ENCODE measurements around the gene STX4. TPM values are rescaled to one million over a fixed set of nuclear protein-coding genes. Genes with fewer than 3 reads are reported as not detected.

Gene STX4
- total and polyA plus RNA-seq, 9 of the 15 experiments (the other 6 are each of a cell fraction or from before 2014, with no cell fraction given): 3.2 to 48.0 (median 21.5) TPM

- TF ChIP-seq, protein P1, sequence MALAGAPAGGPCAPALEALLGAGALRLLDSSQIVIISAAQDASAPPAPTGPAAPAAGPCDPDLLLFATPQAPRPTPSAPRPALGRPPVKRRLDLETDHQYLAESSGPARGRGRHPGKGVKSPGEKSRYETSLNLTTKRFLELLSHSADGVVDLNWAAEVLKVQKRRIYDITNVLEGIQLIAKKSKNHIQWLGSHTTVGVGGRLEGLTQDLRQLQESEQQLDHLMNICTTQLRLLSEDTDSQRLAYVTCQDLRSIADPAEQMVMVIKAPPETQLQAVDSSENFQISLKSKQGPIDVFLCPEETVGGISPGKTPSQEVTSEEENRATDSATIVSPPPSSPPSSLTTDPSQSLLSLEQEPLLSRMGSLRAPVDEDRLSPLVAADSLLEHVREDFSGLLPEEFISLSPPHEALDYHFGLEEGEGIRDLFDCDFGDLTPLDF (CRISPR knock-in tag; IDR thresholded peaks at IDR 0.05): peak; percentile 74; the same call in 1 of the 2 replicates
- TF ChIP-seq CCAR2 (IDR thresholded peaks at IDR 0.05; ENCODE audit: low read depth, low read length) (no peak), RB1 (IDR thresholded peaks at IDR 0.05; ENCODE audit: low read depth) (no peak; the same call in 1 of the 2 replicates), ZNF140 (CRISPR knock-in tag; IDR thresholded peaks at IDR 0.05) (no peak), EWSR1 (IDR thresholded peaks at IDR 0.05; ENCODE audit: borderline replicate concordance, low read depth, partially characterized antibody) (no peak), ERF (CRISPR knock-in tag; IDR thresholded peaks at IDR 0.05) (0 out of 2 replicates have a peak, but pooled peaks have one; percentile 45), NR3C1 (CRISPR knock-in tag; IDR thresholded peaks at IDR 0.05) (no peak), OTX1 (CRISPR knock-in tag; IDR thresholded peaks at IDR 0.05) (peak; percentile 36; the same call in 1 of the 2 replicates), ZNF121 (CRISPR knock-in tag; conservative IDR thresholded peaks at IDR 0.05) (no peak), CBFA2T2 (conservative IDR thresholded peaks at IDR 0.05) (peak; percentile 97), ZNF561 (CRISPR knock-in tag; conservative IDR thresholded peaks at IDR 0.05) (no peak), KLF10 (CRISPR knock-in tag; IDR thresholded peaks at IDR 0.05) (no peak), LCOR (CRISPR knock-in tag; IDR thresholded peaks at IDR 0.05) (peak; percentile 99), SRSF3 (IDR thresholded peaks at IDR 0.05; ENCODE audit: insufficient read depth, low read length) (no peak), THAP7 (CRISPR knock-in tag; IDR thresholded peaks at IDR 0.05) (no peak)
- TF ChIP-seq, protein P2, sequence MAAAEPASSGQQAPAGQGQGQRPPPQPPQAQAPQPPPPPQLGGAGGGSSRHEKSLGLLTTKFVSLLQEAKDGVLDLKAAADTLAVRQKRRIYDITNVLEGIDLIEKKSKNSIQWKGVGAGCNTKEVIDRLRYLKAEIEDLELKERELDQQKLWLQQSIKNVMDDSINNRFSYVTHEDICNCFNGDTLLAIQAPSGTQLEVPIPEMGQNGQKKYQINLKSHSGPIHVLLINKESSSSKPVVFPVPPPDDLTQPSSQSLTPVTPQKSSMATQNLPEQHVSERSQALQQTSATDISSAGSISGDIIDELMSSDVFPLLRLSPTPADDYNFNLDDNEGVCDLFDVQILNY (CRISPR knock-in tag; IDR thresholded peaks at IDR 0.05): 0 out of 2 replicates have a peak, but pooled peaks have one; percentile 73
- TF ChIP-seq, protein P3, sequence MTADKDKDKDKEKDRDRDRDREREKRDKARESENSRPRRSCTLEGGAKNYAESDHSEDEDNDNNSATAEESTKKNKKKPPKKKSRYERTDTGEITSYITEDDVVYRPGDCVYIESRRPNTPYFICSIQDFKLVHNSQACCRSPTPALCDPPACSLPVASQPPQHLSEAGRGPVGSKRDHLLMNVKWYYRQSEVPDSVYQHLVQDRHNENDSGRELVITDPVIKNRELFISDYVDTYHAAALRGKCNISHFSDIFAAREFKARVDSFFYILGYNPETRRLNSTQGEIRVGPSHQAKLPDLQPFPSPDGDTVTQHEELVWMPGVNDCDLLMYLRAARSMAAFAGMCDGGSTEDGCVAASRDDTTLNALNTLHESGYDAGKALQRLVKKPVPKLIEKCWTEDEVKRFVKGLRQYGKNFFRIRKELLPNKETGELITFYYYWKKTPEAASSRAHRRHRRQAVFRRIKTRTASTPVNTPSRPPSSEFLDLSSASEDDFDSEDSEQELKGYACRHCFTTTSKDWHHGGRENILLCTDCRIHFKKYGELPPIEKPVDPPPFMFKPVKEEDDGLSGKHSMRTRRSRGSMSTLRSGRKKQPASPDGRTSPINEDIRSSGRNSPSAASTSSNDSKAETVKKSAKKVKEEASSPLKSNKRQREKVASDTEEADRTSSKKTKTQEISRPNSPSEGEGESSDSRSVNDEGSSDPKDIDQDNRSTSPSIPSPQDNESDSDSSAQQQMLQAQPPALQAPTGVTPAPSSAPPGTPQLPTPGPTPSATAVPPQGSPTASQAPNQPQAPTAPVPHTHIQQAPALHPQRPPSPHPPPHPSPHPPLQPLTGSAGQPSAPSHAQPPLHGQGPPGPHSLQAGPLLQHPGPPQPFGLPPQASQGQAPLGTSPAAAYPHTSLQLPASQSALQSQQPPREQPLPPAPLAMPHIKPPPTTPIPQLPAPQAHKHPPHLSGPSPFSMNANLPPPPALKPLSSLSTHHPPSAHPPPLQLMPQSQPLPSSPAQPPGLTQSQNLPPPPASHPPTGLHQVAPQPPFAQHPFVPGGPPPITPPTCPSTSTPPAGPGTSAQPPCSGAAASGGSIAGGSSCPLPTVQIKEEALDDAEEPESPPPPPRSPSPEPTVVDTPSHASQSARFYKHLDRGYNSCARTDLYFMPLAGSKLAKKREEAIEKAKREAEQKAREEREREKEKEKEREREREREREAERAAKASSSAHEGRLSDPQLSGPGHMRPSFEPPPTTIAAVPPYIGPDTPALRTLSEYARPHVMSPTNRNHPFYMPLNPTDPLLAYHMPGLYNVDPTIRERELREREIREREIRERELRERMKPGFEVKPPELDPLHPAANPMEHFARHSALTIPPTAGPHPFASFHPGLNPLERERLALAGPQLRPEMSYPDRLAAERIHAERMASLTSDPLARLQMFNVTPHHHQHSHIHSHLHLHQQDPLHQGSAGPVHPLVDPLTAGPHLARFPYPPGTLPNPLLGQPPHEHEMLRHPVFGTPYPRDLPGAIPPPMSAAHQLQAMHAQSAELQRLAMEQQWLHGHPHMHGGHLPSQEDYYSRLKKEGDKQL (CRISPR knock-in tag; IDR thresholded peaks at IDR 0.05; ENCODE audit: borderline replicate concordance): no peak
These were observed at the start of gene STX4 (continued) for GRCh38 chr16:31032736-31033708.

All from K562 (cell line).